B cell (primary cell): ENCODE measurements around the gene ATP11C.

Experiments
- CTCF ChIP-seq: fragments of 200-600 bp; IDR thresholded peaks from one replicate; pipeline ENCODE4 v1.8.0; 2022; ENCODE audit warnings: antibody characterized with exemption, mild to moderate bottlenecking
- EZH2 ChIP-seq: IDR thresholded peaks from 2 replicates; pipeline ENCODE4 v1.6.1; 2012; ENCODE audit warnings: borderline replicate concordance, low read depth, mild to moderate bottlenecking, moderate library complexity, low read length; ENCODE audit not compliant: insufficient read depth, poor library complexity, severe bottlenecking

- no peak for TF ChIP-seq CTCF
- no peak for TF ChIP-seq EZH2
These were observed 149.8 kb downstream of the ATP11C start for GRCh38 chrX:139783030-139783429.
